ENCODE measurements around the gene ZBTB7C. TPM values are rescaled to one million over a fixed set of nuclear protein-coding genes. Genes with fewer than 3 reads are reported as not detected.

ZBTB7C gene
- total and polyA plus RNA-seq, 2 donors (not counting 1 experiment from before 2014, with no cell fraction given): not detected

DNA sequence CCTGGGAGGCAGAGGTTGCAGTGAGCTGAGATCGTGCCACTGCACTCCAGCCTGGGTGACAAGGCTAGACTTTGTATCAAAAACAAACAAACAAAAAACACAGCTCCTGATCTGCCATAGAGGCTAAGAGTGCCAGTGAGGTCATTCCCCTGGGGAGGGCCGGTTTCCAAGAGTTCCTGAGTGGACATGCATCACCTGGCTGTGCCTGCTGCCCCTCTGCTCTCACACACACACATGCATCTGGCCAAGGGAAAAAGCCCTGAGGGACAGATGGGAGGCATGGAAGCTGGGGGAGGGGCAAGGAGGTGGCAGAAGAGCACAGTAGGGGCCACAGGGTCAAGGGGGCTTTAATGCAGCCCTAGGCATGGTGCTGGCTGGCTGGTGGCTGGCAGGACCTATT is 60.4 kb downstream of the ZBTB7C start:
- TF ChIP-seq, protein P1, sequence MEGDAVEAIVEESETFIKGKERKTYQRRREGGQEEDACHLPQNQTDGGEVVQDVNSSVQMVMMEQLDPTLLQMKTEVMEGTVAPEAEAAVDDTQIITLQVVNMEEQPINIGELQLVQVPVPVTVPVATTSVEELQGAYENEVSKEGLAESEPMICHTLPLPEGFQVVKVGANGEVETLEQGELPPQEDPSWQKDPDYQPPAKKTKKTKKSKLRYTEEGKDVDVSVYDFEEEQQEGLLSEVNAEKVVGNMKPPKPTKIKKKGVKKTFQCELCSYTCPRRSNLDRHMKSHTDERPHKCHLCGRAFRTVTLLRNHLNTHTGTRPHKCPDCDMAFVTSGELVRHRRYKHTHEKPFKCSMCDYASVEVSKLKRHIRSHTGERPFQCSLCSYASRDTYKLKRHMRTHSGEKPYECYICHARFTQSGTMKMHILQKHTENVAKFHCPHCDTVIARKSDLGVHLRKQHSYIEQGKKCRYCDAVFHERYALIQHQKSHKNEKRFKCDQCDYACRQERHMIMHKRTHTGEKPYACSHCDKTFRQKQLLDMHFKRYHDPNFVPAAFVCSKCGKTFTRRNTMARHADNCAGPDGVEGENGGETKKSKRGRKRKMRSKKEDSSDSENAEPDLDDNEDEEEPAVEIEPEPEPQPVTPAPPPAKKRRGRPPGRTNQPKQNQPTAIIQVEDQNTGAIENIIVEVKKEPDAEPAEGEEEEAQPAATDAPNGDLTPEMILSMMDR (IDR thresholded peaks at IDR 0.05): no peak
- no peak for TF ChIP-seq EZH2 (IDR thresholded peaks at IDR 0.05; ENCODE audit: borderline replicate concordance, insufficient read depth, low read depth, low read length, poor library complexity, severe bottlenecking)
- intact Hi-C loops (cut with micrococcal nuclease): no loop called here
- H3K9ac ChIP-seq (ENCODE audit: low read length): no peak overlapping the region
- 83% methylated on average over 1 of the region's 2 CpGs for WGBS (ENCODE audit: insufficient coverage)
- H3K4me3 ChIP-seq (ENCODE audit: control extremely low read depth in 1 of 5, extremely low read depth in 1 of 5, insufficient read depth in 1 of 5, low read depth in 2 of 5, low read length in 4 of 5): no peak overlapping the region
- peaks cover 5% of the 10 kb centered on the region for H3K27me3 Mint-ChIP-seq
- H4K20me1 ChIP-seq (ENCODE audit: control insufficient read depth, insufficient read depth, low read length, poor library complexity, severe bottlenecking): no peaks in the 10 kb centered on the region
- POLR2A ChIA-PET: no interaction called here
- CTCF ChIA-PET: no interaction called here
- no peaks in the 10 kb centered on the region for H3K79me2 ChIP-seq (ENCODE audit: control insufficient read depth, insufficient read depth, low read length)
- H3K27ac Mint-ChIP-seq: no peak overlapping the region
- H2AFZ ChIP-seq (ENCODE audit: insufficient read depth, low read depth, low read length, poor library complexity, severe bottlenecking): no peak overlapping the region
- no peaks in the 10 kb centered on the region for H3K36me3 ChIP-seq (replicated peaks in 1 of 2; ENCODE audit: control extremely low read depth in 1 of 2, control insufficient read depth in 1 of 2, extremely low read depth in 1 of 2, insufficient read depth in 2 of 2, low read length in 1 of 2)
- no peak overlapping the region for H3K4me2 ChIP-seq (replicated peaks; ENCODE audit: low read depth, low read length, poor library complexity, severe bottlenecking)
- H3K27ac ChIP-seq (ENCODE audit: low read length in 2 of 2): no peak overlapping the region
- H3K9me3 ChIP-seq (ENCODE audit: control extremely low read depth in 1 of 3, control insufficient read depth in 2 of 3, insufficient read depth in 1 of 3, low read length in 2 of 3): no peaks in the 10 kb centered on the region
- H3K27me3 ChIP-seq (replicated peaks in 1 of 4; ENCODE audit: control extremely low read depth in 1 of 4, control insufficient read depth in 3 of 4, insufficient read depth in 4 of 4, low read length in 3 of 4): peaks cover 0 to 5% (median 0%) of the 10 kb centered on the region in 4 experiments
- no peak overlapping the region for H3K4me3 Mint-ChIP-seq
- no peaks in the 10 kb centered on the region for H3K4me1 Mint-ChIP-seq
- no peak for DNase-seq
- H3K9me3 Mint-ChIP-seq (ENCODE audit: insufficient read depth): no peaks in the 10 kb centered on the region
- no peaks in the 10 kb centered on the region for H3K4me1 ChIP-seq (ENCODE audit: control insufficient read depth in 2 of 2, insufficient read depth in 2 of 2, low read length in 2 of 2)
- ATAC-seq (ENCODE audit: low read depth): no peak

DNA sequence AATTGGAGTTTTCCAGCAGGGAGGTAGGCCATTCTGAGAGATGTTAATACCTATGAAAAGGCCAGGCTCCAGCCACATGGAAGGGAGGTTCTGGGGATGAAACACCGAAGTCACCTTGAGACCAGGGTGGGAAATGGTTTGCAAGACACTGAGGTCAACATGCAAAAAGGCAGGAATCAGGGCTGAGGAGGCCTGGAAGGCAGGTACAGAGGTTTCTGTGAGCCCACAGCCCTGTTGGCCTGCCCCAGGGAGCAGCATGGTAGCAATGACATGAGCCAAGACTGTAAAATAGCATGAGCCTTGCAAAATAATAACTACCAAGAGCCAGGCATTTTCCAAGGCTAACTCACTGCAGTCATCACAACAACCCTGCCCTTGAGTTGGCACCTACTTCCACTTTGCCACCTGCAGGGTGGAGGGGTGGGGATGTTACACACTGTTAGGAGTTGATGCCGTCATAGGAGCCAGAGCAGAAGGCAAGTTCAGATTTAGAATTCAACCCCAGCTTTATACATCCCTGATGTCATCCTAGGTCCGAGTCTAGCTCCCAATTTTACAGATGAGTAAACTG is 61.3 kb downstream of the ZBTB7C start:
- Mint-ChIP-seq H3K4me3 (no peak overlapping the region), H3K27me3 (peaks cover 5% of the 10 kb centered on the region), H3K4me1 (no peaks in the 10 kb centered on the region), H3K27ac (no peak overlapping the region), H3K9me3 (ENCODE audit: insufficient read depth) (no peaks in the 10 kb centered on the region)
- Histone ChIP-seq H3K79me2 (ENCODE audit: control insufficient read depth, insufficient read depth, low read length) (no peaks in the 10 kb centered on the region), H3K27ac (ENCODE audit: low read length in 2 of 2) (no peak overlapping the region), H3K4me3 (ENCODE audit: control extremely low read depth in 1 of 5, extremely low read depth in 1 of 5, insufficient read depth in 1 of 5, low read depth in 2 of 5, low read length in 4 of 5) (no peak overlapping the region), H3K9me3 (ENCODE audit: control extremely low read depth in 1 of 3, control insufficient read depth in 2 of 3, insufficient read depth in 1 of 3, low read length in 2 of 3) (no peaks in the 10 kb centered on the region), H3K36me3 (replicated peaks in 1 of 2; ENCODE audit: control extremely low read depth in 1 of 2, control insufficient read depth in 1 of 2, extremely low read depth in 1 of 2, insufficient read depth in 2 of 2, low read length in 1 of 2) (no peaks in the 10 kb centered on the region), H3K9ac (ENCODE audit: low read length) (no peak overlapping the region), H3K27me3 (replicated peaks in 1 of 4; ENCODE audit: control extremely low read depth in 1 of 4, control insufficient read depth in 3 of 4, insufficient read depth in 4 of 4, low read length in 3 of 4) (peaks cover 0 to 5% (median 0%) of the 10 kb centered on the region in 4 experiments), H3K4me2 (replicated peaks; ENCODE audit: low read depth, low read length, poor library complexity, severe bottlenecking) (no peak overlapping the region), H3K4me1 (ENCODE audit: control insufficient read depth in 2 of 2, insufficient read depth in 2 of 2, low read length in 2 of 2) (no peaks in the 10 kb centered on the region), H4K20me1 (ENCODE audit: control insufficient read depth, insufficient read depth, low read length, poor library complexity, severe bottlenecking) (no peaks in the 10 kb centered on the region), H2AFZ (ENCODE audit: insufficient read depth, low read depth, low read length, poor library complexity, severe bottlenecking) (no peak overlapping the region)
- ATAC-seq (ENCODE audit: low read depth): no peak
- TF ChIP-seq, protein P1 (IDR thresholded peaks at IDR 0.05): no peak
- TF ChIP-seq EZH2 (IDR thresholded peaks at IDR 0.05; ENCODE audit: borderline replicate concordance, insufficient read depth, low read depth, low read length, poor library complexity, severe bottlenecking): no peak
- CTCF ChIA-PET: no interaction called here
- WGBS (ENCODE audit: insufficient coverage): 88% methylated on average over 2 of the region's 3 CpGs
- POLR2A ChIA-PET: no interaction called here
- intact Hi-C loops (cut with micrococcal nuclease): no loop called here
- no peak for DNase-seq

Data from B cell (primary cell).